Measurements from ENCODE around the gene SPATA31D1.

Gene SPATA31D1

GRCh38 chr9:82022121-82022520, 33.5 kb downstream of the SPATA31D1 start:
- DNase-seq (ENCODE audit: low spot score): no peak

- DNase-seq (ENCODE audit: low spot score): no peak
Measured at GRCh38 chr9:82024908-82025307, 36.3 kb downstream of the SPATA31D1 start.

GRCh38 chr9:82031538-82032280, 43.1 kb downstream of the SPATA31D1 start:
- peak; percentile 46 for DNase-seq (ENCODE audit: low spot score)

- peak; percentile 11 for DNase-seq (ENCODE audit: low spot score)
Measured at GRCh38 chr9:82034956-82035731, 46.6 kb downstream of the SPATA31D1 start.

- DNase-seq (ENCODE audit: low spot score): no peak
Measured at GRCh38 chr9:82036086-82036485, 47.5 kb downstream of the SPATA31D1 start.

- DNase-seq (ENCODE audit: low spot score): no peak
Measured at GRCh38 chr9:82037126-82037525, 48.6 kb downstream of the SPATA31D1 start.

GRCh38 chr9:82038897-82039296, 50.3 kb downstream of the SPATA31D1 start:
- DNase-seq (ENCODE audit: low spot score): no peak
